ENCODE results near the gene RABGAP1L.

DNA sequence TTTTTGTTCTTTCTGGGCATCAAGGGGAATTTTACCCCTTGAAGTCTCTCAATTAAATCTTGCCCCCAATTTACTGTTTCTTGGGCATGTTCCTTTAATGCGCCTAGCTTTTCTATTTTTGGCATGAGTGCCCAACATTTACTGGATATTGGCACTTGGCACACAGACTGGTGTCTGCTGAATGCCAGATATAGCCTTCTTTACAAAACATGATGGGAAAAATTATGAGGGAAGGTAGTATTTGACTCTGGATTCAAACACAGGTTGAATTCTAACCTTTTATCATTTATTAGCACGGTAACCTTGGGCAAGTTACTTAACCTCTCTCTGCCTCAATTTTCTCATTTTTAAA, 200.1 kb downstream of the RABGAP1L start:
- TF ChIP-seq CTCF (IDR thresholded peaks at IDR 0.05; ENCODE audit: insufficient read depth, low read length, poor library complexity, severe bottlenecking) (no peak), EZH2phosphoT487 (conservative IDR thresholded peaks at IDR 0.05; ENCODE audit: low read length) (no peak)
